Activated CD8-positive, alpha-beta memory T cell treated with anti-CD3 and anti-CD28 coated beads, Interleukin-2, amount 50 U/mL, for 1 hour (primary cell): ENCODE measurements around the gene TYK2.
A peak's percentile ranks its signal among the peaks of the same experiment; 100 is the strongest.
"Not testable (repeated sequence)": the region's sequence is repeated elsewhere in the genome, so short reads cannot be mapped to it uniquely, and the experiment has no call there.

Source experiments
- DNase-seq: peaks from one replicate; pipeline ENCODE4 v3.0.0-alpha.2; 2020; ENCODE audit errors: extremely low read depth

TYK2 gene

GRCh38 chr19:10407096-10407495 lies 26.7 kb upstream of the TYK2 start:
- no peak for DNase-seq

DNA sequence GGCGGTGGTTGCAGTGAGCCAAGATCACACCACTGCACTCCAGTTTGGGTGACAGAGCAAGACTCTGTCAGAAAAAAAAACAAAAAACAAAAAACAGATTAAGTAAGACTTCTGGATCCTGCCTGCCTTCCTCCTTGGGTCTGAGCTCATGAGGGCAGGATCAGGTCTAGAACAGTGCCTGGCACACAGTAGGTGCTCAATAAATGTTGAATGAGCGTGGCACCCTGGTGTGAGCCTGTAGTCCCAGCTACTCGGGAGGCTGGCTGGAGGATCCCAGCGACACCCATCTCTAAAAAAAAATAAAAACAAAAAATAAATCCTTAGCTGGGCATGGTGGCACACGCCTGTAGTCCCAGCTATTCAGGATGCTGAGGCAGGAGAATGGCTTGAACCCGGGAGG lies 25.8 kb upstream of the TYK2 start:
- no peak for DNase-seq

GRCh38 chr19:10404888-10405820 lies 24.8 kb upstream of the TYK2 start:
- no peak for DNase-seq

GRCh38 chr19:10403137-10404021 lies 23.0 kb upstream of the TYK2 start, which contains the start of gene CDC37:
TSS of gene CDC37 (minus strand) at chr19:10403542. CDS start at chr19:10403479, 63 bp downstream.
- DNase-seq: peak; percentile 92

DNA sequence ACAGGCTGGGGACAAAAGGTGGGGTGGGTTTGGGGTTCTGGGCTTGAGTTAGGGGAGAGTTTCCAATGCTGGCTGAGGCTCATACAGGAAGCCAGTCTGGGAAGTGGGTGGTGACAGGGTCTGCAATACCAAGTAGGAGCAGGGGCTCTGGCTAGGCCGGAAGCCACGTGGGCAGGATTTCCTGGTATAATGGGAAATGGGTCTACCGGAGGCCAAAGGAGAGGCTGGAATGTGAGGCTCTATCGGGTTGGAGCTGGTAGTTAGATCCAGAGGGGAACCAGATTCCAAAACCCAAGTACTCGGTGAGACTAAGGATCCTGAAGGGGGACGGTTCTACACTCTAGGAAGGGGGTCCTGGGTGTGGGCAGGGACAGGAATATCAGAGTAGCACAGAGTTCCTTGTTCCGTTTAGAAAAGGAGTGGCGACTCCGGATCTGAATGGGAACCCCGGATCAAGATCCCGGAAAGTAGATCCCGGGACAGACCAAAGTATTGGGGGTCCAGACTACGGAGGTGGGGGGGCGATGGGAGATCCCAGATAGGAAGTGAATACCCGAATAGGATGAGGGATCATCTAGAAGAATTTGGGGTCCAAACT lies 22.2 kb upstream of the TYK2 start:
- no peak for DNase-seq

DNA sequence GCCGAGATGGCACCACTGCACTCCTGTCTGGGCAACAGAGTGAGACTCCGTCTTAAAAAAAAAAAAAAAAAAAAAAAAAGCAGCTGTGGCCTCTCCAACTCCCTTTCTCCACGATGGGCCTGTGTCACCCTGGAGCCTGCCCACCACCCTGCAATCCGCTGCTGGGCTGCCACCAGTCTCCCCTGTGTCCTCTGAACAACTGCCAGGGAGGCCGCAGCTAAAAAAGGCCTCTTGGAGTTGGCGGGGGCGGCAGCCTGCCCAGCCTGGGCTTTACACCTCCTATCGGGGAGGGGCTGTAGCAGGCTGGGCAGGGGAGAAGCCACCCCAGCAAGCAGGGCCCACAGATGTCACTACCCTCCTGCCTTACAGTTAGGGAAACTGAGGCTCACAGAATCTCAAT lies 19.5 kb upstream of the TYK2 start:
- no peak for DNase-seq

GRCh38 chr19:10399340-10399739 lies 19.0 kb upstream of the TYK2 start:
- DNase-seq: not testable (repeated sequence)

- DNase-seq: no peak
These were observed 18.4 kb upstream of the TYK2 start for GRCh38 chr19:10398819-10399218.

- no peak for DNase-seq
These were observed 15.5 kb upstream of the TYK2 start for GRCh38 chr19:10395917-10396316.

DNA sequence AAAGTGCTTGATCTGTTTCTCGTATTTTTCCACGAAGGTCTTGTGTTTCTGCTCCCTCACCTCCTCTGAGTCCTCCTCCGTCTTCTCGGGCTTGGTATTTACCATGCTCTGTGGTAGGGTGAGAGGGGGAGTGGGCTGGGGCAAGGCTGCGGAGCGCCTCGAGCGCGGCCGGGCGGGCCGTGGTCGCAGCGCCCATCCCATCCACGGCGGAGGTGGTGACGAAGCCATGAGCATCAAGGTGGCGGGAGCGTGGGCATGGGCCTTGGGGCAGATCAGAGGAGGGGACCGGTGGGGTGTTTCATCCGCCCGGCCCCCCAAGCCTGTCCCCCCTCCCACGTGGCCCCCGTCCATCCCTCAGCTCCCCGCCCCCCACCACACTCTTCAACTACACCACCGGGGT lies 15.1 kb upstream of the TYK2 start:
- DNase-seq: no peak

DNA sequence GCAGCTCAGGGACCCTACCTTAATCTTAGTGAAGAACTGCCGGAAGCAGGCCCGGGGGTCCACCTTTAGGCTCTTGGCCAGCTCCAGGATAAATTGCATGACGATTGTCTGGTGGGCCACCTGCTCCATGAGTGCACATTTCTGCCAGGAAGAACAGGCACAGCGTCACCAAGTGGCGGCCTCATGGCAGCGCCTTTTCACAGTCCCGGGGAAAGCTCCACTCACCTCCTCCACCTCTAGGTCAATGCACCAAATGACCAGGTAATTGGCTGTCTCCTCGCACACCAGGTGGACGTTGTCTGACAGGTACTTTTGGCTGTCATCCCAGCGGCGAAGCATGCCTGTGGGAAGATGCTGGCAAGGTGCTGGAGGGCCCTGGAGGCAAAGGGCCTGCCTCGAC lies 14.6 kb upstream of the TYK2 start:
- no peak for DNase-seq

DNA sequence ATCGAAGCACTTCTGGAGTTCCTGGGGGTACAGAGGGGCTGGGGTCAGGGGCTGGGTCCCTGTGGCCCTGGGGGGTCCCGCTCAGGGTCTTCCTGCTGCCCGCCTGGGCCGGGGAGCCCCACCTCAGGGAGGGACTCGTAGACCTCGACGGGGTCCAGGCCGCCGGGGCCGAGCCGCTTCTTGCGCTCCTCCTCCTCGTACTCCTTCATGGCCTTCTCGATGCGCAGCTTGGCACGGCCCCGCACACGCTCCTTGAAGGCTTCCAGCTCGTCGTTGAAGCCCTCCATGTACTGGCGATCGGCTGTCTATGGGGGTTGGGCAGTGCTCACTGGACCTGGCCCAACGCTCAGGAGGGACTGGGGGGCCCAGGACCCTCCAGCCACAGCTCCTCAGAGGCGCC lies 12.8 kb upstream of the TYK2 start:
- no peak for DNase-seq

- no peak for DNase-seq
These were observed 11.7 kb upstream of the TYK2 start for GRCh38 chr19:10392120-10392519.

- DNase-seq: no peak
These were observed 10.4 kb upstream of the TYK2 start for GRCh38 chr19:10390652-10391286.

GRCh38 chr19:10389863-10390262 lies 9.5 kb upstream of the TYK2 start:
- DNase-seq: no peak

GRCh38 chr19:10388957-10389356 lies 8.6 kb upstream of the TYK2 start:
- DNase-seq: peak; percentile 65

- DNase-seq: no peak
These were observed 4.2 kb upstream of the TYK2 start for GRCh38 chr19:10384580-10384979.

GRCh38 chr19:10383223-10383499 lies 2.8 kb upstream of the TYK2 start:
- not testable (repeated sequence) for DNase-seq

GRCh38 chr19:10379880-10380312 lies 476 bp downstream of the TYK2 start:
- DNase-seq: no peak

GRCh38 chr19:10378124-10378523 lies 2.2 kb downstream of the TYK2 start:
- no peak for DNase-seq

GRCh38 chr19:10377140-10377640 lies 3.2 kb downstream of the TYK2 start:
- not testable (repeated sequence) for DNase-seq

- DNase-seq: no peak
These were observed 5.4 kb downstream of the TYK2 start for GRCh38 chr19:10374931-10375330.
